ENCODE results near the gene AGPAT3. TPM values are rescaled to one million over a fixed set of nuclear protein-coding genes. Genes with fewer than 3 reads are reported as not detected.

The AGPAT3 gene
- total and polyA plus RNA-seq, 10 of the 15 experiments (the other 5 are each of a cell fraction or from before 2014, with no cell fraction given), result 1.2 to 110 (median 30.8) TPM

GRCh38 chr21:43944757-43945156 lies 79.7 kb downstream of the AGPAT3 start:
- Histone ChIP-seq H3K9ac (ENCODE audit: control insufficient read depth, insufficient read depth, low read length) (no peak overlapping the region), H3K36me3 (ENCODE audit: control insufficient read depth in 2 of 2, insufficient read depth in 2 of 2, low read length in 1 of 2) (peaks cover 10 to 17% of the 10 kb centered on the region in 2 experiments; a peak in 3 of 4 replicates), H3K4me2 (ENCODE audit: control insufficient read depth, insufficient read depth) (no peak overlapping the region), H2AFZ (ENCODE audit: control insufficient read depth, low read depth, low read length) (no peak overlapping the region), H3K27ac (ENCODE audit: control insufficient read depth, insufficient read depth) (no peak overlapping the region), H4K20me1 (ENCODE audit: control insufficient read depth, insufficient read depth) (no peaks in the 10 kb centered on the region; the same call in 1 of the 2 replicates), H3K79me2 (ENCODE audit: control insufficient read depth, insufficient read depth, low read length) (peaks cover 25% of the 10 kb centered on the region), H3K27me3 (replicated peaks in 1 of 2; ENCODE audit: control insufficient read depth in 2 of 2, insufficient read depth in 2 of 2, low read length in 1 of 2) (no peaks in the 10 kb centered on the region), H3K9me3 (replicated peaks; ENCODE audit: control insufficient read depth, insufficient read depth, low read length) (peaks cover 13% of the 10 kb centered on the region; the same call in 2 of the 3 replicates), H3K4me1 (ENCODE audit: control insufficient read depth, insufficient read depth, low read length) (peaks cover 7% of the 10 kb centered on the region), H3K4me3 (no peak overlapping the region)
- TF ChIP-seq TAF1 (IDR thresholded peaks at IDR 0.05; ENCODE audit: borderline replicate concordance, low read depth, low read length) (no peak), NFIC (IDR thresholded peaks at IDR 0.05; ENCODE audit: low read depth, low read length) (no peak), BRCA1 (IDR thresholded peaks at IDR 0.05; ENCODE audit: low read depth, low read length) (no peak), JUND (IDR thresholded peaks at IDR 0.05; ENCODE audit: low read depth, low read length) (no peak), ZBTB33 (IDR thresholded peaks at IDR 0.05) (no peak), BHLHE40 (IDR thresholded peaks at IDR 0.05; ENCODE audit: borderline replicate concordance in 1 of 2, low read depth in 2 of 2, low read length in 1 of 2) (no peak), EED (IDR thresholded peaks at IDR 0.05; ENCODE audit: low read depth) (no peak), SRF (IDR thresholded peaks at IDR 0.05; ENCODE audit: low read depth in 2 of 2, low read length in 2 of 2) (no peak), RAD51 (IDR thresholded peaks at IDR 0.05) (no peak), USF1 (IDR thresholded peaks at IDR 0.05; ENCODE audit: borderline replicate concordance, extremely low read length, insufficient read depth, low read depth, low read length) (no peak), PAX5 (IDR thresholded peaks at IDR 0.05; ENCODE audit: borderline replicate concordance, low read depth, low read length) (no peak), ATF2 (IDR thresholded peaks at IDR 0.05; ENCODE audit: low read length) (no peak), ATF7 (IDR thresholded peaks at IDR 0.05; ENCODE audit: low read depth) (no peak), FOXM1 (IDR thresholded peaks at IDR 0.05; ENCODE audit: low read depth, low read length) (no peak), RB1 (IDR thresholded peaks at IDR 0.05; ENCODE audit: borderline replicate concordance) (no peak)
- POLR2A ChIA-PET, result no interaction called here
- RAD21 ChIA-PET (ENCODE audit: unreplicated experiment), result no interaction called here
- BruUV-seq (replicated peaks), result no TSS peak
- in situ Hi-C loops (cut with MboI), result no loop called here
- SMC1A ChIA-PET (ENCODE audit: uncharacterized antibody, unreplicated experiment), result no interaction called here
- intact Hi-C loops (cut with micrococcal nuclease; ENCODE audit: unreplicated experiment), result no loop called here
- ATAC-seq (no peak), DNase-seq (ENCODE audit: low read depth, low spot score) (no peak), FAIRE-seq (no peak)
- CTCF ChIA-PET, result no interaction called here
- 89% methylated on average over 12 of the region's 12 CpGs for WGBS (ENCODE audit: insufficient coverage, insufficient replicate concordance, low lambda C conversion rate, missing lambda C conversion rate)
